Measurements from ENCODE around the gene TIAL1.

Gene TIAL1

DNA sequence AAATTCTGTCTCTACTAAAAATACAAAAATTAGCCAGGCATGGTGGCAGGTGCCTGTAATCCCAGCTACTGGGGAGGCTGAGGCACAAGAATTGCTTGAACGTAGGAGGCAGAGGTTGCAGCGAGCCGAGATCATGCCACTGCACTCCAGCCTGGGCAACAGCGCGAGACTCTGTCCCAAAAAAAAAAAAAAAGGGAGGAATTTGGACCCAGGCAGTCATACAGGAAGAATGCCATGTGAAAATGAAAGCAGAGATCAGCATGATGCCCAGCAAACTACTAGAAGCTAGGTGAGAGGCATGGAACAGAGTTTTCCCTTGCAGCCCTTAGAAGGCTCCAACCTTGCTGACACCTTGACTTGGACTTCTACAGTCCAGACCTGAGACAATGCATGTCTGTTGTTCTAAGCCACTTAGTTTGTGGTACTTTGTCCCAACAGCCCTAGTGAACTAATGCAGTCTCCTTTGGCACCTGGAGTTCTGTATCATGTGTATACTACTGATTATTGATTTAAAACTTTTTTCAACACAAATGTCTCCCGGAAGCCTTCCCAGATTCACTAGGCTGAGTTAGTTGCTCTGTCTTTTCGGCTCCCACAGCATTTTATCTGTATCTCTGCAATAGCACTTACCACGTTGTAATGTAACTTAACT, 44.2 kb upstream of the TIAL1 start:
- DNase-seq (ENCODE audit: low read depth): no peak
- H3K4me3 ChIP-seq (ENCODE audit: low read length): no peak overlapping the region
- TF ChIP-seq, protein P1, sequence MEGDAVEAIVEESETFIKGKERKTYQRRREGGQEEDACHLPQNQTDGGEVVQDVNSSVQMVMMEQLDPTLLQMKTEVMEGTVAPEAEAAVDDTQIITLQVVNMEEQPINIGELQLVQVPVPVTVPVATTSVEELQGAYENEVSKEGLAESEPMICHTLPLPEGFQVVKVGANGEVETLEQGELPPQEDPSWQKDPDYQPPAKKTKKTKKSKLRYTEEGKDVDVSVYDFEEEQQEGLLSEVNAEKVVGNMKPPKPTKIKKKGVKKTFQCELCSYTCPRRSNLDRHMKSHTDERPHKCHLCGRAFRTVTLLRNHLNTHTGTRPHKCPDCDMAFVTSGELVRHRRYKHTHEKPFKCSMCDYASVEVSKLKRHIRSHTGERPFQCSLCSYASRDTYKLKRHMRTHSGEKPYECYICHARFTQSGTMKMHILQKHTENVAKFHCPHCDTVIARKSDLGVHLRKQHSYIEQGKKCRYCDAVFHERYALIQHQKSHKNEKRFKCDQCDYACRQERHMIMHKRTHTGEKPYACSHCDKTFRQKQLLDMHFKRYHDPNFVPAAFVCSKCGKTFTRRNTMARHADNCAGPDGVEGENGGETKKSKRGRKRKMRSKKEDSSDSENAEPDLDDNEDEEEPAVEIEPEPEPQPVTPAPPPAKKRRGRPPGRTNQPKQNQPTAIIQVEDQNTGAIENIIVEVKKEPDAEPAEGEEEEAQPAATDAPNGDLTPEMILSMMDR (conservative IDR thresholded peaks at IDR 0.05; ENCODE audit: low read depth, low read length): no peak

DNA sequence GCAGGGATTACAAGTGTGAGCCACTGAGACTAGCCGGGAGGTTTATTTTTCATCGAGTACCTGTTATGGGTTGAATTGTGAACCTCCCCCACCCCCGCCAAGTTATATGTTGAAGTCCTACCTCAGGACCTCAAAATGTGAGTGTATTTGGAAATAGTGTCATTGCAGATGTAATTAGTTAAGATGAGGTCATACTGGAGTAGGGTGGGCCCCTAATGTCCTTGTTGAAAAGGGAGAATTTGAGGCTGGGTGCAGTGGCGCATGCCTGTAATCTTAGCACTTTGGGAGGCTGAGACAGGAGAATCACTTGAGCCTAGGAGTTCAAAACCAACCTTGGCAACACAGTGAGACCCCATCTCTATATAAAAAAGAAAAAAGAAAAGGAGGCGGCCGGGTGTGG, 43.6 kb upstream of the TIAL1 start:
- no peak for DNase-seq (ENCODE audit: low read depth)
- TF ChIP-seq, protein P1 (conservative IDR thresholded peaks at IDR 0.05; ENCODE audit: low read depth, low read length): no peak
- no peak overlapping the region for H3K4me3 ChIP-seq (ENCODE audit: low read length)

DNA sequence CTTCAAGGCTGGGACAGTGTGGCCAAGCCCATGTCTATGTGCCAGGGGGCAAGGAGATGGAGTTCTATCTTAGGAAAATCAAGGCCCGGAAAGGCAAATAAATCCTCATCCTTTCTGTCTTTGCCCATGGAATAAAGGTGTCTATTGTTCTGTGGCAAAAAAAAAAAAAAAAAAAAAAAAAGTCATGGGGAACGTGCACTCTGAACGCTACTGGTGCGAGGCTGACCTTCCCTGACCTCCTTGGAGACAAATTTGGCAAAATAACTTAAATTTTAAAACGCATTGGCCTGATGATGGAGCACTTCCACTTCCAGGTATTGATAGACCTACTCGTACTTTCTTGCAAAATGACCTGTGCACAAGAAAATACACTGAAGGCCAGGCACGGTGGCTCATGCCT, 42.2 kb upstream of the TIAL1 start:
- TF ChIP-seq, protein P1 (conservative IDR thresholded peaks at IDR 0.05; ENCODE audit: low read depth, low read length): no peak
- no peak overlapping the region for H3K4me3 ChIP-seq (ENCODE audit: low read length)
- DNase-seq (ENCODE audit: low read depth): no peak

DNA sequence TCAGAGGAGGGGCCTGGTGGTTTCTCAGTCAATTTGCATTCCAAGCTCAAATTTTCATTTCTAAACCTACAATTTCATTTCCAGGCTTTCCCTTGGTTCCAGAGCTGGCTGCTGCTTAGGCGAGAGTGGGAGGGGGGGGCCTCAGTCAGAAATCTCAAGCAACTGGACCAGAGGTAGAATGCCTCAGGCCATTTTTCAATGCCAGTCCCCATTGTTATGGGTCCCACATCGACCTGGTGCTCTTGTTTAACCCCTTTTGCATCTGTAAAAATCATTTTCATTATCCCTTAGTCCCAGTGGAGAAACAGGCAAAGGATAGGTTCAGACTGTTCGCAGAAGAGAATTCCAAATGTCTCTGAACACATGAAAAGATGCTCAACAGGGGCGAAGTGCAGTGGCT, 40.9 kb upstream of the TIAL1 start:
- TF ChIP-seq, protein P1 (conservative IDR thresholded peaks at IDR 0.05; ENCODE audit: low read depth, low read length): no peak

DNA sequence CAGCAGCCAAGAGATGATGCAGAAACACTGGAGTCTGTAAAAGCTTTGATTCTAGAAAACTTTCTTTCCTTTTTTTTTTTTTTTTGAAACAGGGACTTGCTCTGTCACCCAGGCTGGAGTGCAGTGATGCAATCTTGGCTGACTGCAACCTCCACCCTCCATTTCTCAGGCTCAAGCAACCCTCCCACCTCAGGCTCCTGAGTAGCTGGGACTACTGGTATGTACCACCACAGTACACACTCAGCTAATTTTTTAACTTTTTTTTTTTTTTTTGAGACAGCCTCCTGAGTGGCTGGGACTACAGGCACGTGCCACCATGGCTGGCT, 37.4 kb upstream of the TIAL1 start:
- TF ChIP-seq, protein P1 (conservative IDR thresholded peaks at IDR 0.05; ENCODE audit: low read depth, low read length): no peak
- DNase-seq (ENCODE audit: low read depth): no peak
- H3K4me3 ChIP-seq (ENCODE audit: low read length): no peak overlapping the region

More for the DNA sequence above, 40.9 kb upstream of the TIAL1 start:
- DNase-seq (ENCODE audit: low read depth): no peak
- H3K4me3 ChIP-seq (ENCODE audit: low read length): no peak overlapping the region

DNA sequence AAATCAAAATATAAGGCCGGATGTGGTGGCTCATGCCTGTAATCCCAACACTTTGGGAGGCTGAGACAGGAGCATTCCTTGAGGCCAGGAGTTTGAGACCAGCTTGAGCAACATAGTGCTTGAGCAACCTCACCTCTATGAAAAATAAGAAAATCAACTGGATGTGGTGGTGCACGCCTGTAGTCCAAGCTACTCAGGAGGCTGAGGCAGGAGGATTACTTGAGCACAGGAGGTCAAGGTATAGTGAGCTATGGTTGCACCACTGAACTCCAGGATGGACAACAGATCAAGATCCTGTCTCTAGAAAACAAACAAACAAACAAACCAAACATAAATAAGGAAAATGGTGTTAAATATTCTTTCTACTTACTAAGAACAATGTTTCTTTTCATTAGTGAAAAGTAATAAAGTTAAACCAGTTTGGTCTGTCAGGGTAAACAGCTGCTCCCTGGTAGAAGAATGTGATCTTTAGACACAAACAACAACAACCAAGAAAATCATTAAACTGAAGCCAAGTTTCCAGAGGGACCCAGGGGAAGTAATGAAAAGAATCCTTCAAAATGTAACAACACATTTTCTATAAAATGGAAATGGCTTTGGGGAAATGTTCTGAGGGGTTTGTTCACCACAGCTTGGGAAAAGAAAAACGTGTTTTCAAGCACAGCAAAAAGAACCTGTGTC, 36.9 kb upstream of the TIAL1 start:
- TF ChIP-seq, protein P1 (conservative IDR thresholded peaks at IDR 0.05; ENCODE audit: low read depth, low read length): no peak
- DNase-seq (ENCODE audit: low read depth): no peak
- no peak overlapping the region for H3K4me3 ChIP-seq (ENCODE audit: low read length)

DNA sequence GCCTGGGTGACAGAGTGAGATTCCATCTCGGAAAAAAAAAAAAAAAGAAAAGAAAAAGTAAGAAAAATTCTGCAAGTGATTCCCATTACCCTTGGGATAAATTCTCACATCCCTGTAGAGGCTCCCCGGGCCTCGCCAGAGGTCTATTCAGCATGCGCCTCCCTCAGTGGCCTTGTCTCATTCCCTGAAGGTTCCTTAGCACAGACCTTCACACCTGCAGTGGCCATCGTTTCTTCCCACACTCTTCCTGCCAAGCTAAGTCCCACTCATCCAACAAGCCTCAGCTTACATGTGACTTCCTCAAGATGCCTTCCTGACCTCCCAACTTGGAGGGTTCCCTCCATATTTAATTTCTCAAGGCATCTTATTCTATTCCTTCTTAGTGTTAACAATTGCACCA, 33.5 kb upstream of the TIAL1 start:
- DNase-seq (ENCODE audit: low read depth): no peak
- TF ChIP-seq, protein P1 (conservative IDR thresholded peaks at IDR 0.05; ENCODE audit: low read depth, low read length): no peak

More for the DNA sequence above, 33.5 kb upstream of the TIAL1 start:
- no peak overlapping the region for H3K4me3 ChIP-seq (ENCODE audit: low read length)

Data from retinal pigment epithelial cell (primary cell).